Frontal cortex (tissue), 4 donors: ENCODE measurements around the gene CR1. TPM values are rescaled to one million over a fixed set of nuclear protein-coding genes. Genes with fewer than 3 reads are reported as not detected.
"Not testable (repeated sequence)": the region's sequence is repeated elsewhere in the genome, so short reads cannot be mapped to it uniquely, and the experiment has no call there.

ENCODE experiments used
- DNase-seq, 2 donors: peaks; one replicate each; pipeline ENCODE4 v3.0.0; 2012; ENCODE audit warnings: low spot score in 2 of 2
- FAIRE-seq: peaks from 2 replicates; lab custom pipeline; 2012; peaks lifted over from hg19 to GRCh38; lab: Jason Lieb, UNC
- total RNA-seq: library from RNA; depleted of rRNA; stranded (reverse); fragments of >200 nt; gene quantifications from one replicate; pipeline ENCODE4 v1.2.3, GENCODE V29; 2014
- donor health status: control.
- donor health status: control.
- donor health status: control.

Gene CR1
- total RNA-seq, 1 donor from 2014 or later: 0.41 TPM

- FAIRE-seq (no peak), DNase-seq (no peak)
Observed at GRCh38 chr1:207501071-207501470, 5.1 kb downstream of the CR1 start.

DNA sequence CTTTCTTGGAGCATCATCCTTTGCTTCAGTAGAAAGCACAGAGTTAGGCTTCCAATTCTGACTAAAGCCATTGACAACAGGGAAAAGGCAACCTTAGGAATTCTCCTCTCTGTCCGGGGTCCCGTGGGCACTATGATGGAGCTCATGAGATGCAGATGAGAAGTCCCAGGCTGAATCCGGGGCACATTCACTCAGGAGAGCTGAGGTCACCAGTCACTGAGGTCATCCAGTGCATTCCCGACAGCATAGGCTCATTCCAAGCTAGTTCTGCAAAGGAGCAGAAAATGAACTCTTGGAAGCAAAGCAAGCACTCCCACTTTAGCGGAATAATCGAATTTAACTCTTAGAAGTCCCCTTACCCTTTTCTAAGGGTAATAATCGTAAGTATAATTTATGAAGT lies 6.8 kb downstream of the CR1 start:
- DNase-seq (no peak), FAIRE-seq (no peak)

GRCh38 chr1:207503950-207504349 lies 8.0 kb downstream of the CR1 start:
- FAIRE-seq (no peak), DNase-seq (no peak)

DNA sequence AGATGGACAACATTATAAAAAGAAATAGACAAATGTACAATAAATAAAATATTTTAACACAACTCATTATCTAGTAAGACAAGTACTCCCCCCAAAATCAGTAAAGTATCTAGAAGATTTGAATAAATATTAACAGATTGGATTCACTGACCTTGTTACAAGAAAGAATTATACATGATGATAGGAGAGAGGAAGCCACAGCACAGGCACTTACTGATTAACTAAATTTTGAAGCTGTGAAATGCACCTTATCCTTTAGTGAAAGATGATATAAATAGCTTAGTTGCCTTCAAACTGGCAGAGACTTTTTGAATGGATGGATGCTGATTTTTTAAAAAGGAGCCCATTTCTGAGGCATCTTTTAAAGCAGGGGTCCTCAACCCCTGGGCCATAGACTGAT lies 8.5 kb downstream of the CR1 start:
- DNase-seq (no peak), FAIRE-seq (no peak)

DNA sequence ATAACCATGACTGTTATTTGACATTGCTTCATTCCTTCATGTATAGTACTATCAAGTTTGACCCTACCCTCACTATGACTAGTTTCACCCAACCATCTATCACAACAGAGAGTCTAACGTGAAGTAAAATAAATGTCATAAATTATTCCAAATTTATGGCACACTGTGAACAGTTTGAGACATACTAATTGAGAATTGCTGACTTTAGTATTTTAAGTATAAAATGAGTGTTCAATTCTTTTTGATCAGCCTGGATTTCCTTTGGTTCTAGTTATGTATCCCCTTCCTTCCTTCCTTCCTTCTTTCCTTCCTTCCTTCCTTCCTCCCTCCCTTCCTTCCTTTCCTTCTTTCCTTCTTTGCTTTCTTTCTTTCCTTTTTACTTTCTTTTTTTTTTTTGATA lies 14.5 kb downstream of the CR1 start:
- no peak for DNase-seq
- FAIRE-seq: no peak

- no peak for DNase-seq
- peak; percentile 91 for FAIRE-seq
Observed at GRCh38 chr1:207514890-207515289, 18.9 kb downstream of the CR1 start.

- FAIRE-seq: no peak
Observed at GRCh38 chr1:207516729-207517128, 20.8 kb downstream of the CR1 start.

DNA sequence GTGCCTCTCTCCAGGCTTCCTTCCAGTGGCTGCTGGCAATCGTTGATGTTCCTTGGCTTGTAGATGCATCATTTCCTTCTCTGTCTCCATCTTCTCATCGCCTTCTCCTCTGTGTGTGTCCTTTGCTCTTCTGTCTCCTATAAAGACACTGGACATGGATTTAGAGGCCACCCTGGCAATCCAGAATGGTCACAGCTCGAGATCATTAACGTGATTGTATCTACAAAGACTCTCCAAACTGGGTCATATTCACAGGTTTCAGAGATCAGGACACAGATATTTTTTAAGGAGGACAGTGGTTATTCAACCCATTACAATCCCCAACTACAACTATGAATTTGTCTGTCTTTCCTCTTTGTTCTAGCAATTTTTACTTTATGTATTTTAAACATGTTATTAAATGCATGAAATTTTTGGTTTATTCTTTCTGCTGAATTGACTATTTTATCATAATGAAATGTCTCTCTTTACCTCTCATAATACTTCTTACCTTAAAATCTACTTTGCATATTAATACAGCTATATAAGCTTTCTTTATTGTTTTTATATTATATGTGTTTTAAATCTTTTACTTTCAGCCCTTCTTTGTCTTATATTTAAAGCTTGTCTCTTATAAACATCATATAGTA lies 22.8 kb downstream of the CR1 start:
- FAIRE-seq (no peak), DNase-seq (no peak)

More at GRCh38 chr1:207516729-207517128, 20.8 kb downstream of the CR1 start:
- no peak for DNase-seq

DNA sequence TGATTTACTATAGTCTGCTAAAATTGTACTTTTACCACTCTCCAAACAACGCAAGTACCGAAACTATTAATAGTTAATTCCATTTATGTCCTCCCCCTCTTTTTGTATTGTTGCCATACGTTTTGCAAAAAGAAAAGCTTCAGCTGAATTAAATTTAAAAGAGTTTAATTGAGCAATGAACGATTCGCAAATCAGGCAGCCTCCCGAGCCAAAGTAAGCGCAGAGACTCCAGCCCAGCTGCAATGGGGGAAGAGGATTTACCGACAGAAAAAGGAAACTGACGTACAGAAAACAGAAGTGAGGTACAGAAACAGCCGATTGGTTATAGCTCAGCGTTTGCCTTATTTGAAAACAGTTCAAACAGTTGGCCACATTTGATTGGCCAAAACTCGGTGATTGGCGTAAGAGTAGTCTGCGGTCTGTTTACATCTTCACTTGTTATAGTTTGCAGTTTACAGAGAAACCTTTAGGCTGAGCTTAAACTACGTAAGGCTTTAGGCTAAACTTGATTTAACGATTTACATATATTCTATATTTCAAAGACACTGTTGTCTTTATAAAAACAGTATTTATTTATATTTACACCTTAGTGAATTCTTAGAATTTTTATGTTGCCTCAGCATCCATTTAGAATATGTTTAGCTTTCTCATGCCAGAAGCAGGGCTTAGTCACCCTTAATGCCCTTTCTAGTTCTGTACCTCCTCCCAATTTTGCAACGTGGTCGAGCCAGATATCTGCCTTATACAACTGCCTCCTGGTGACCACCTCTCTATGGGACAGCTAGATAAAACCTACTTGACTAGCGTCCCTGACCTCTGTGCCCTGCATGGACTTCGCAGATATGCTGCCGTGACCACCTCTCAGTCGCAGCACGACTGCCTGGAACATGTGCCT lies 23.8 kb downstream of the CR1 start:
- no peak for DNase-seq
- FAIRE-seq: no peak

DNA sequence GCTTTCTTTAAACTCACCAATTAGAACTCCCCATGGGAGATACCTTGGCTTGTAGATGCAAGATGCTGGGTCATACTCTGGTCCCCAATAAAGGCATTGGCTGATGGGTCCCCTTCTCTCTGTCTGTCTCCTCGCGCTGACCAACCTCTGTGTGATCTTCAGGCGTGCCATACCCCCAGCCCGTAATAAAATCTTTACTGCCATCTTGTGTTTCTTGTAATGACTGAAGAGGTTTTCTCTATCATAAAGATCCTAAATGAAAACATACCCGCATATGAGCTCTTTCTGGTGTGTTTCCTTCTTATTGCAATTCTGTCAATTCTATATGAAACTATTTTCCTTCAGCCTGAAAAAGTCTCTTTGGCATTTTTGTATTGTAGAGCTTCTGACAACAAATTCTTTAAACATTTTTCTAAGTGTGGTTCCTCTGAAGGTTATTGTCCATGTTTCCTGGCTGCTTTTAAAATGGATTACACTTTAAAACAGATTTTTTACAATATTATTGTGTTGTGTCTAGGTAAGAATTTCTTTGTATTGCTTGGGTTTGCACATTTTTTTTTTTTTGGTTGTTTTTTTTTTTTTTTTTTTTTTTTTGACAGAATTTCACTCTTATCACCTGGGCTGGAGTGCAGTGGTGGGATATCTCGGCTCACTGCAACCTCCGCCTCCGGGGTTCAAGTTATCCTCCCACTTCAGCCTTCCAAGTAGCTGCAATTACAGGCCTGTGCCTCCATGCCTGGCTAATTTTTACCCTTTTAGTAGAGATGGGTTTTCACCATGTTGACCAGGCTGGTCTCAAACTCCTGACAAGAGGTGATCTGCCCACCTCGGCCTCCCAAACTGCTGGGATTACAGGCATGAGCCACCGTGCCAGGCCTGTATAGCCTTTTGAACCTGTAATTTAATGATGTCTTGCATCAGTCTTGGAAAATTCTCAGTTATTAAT lies 24.7 kb downstream of the CR1 start:
- not testable (repeated sequence) for DNase-seq, FAIRE-seq

- DNase-seq, FAIRE-seq: not testable (repeated sequence)
Observed at GRCh38 chr1:207525239-207525638, 29.3 kb downstream of the CR1 start.

DNA sequence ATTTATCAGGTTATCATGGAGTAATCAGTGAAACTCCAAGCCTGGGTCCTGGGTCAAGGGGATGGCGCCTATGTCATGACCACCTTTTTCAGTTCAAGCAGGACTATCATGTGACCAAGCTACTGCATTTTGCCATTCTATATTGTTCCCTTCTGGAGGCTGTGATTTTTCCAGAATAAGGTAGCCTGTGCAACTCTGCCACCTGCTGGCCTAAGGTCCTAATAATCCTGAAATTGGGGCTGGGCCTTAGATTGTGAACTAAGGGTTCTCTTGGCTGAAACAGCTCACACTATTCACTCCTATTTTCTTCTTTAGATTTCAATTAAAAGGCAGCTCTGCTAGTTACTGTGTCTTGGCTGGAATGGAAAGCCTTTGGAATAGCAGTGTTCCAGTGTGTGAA lies 32.4 kb downstream of the CR1 start:
- DNase-seq: not testable (repeated sequence)
- peak; percentile 37 for FAIRE-seq

- FAIRE-seq, DNase-seq: not testable (repeated sequence)
Observed at GRCh38 chr1:207536263-207536662, 40.3 kb downstream of the CR1 start.

DNA sequence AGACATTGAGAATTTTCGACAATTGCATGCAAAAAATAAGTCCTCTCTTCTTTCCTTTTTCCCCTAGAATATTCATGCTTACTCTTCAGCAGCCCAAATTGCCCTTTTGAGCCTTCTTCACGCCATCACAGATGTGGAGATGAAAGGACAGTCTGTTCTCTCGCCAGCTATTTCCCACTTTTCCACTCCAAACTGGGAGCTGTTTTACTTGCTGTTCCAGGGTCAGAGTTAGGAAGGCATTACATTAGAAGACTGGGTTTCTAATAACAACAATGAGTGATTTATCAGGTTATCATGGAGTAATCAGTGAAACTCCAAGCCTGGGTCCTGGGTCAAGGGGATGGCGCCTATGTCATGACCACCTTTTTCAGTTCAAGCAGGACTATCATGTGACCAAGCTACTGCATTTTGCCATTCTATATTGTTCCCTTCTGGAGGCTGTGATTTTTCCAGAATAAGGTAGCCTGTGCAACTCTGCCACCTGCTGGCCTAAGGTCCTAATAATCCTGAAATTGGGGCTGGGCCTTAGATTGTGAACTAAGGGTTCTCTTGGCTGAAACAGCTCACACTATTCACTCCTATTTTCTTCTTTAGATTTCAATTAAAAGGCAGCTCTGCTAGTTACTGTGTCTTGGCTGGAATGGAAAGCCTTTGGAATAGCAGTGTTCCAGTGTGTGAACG lies 50.9 kb downstream of the CR1 start:
- DNase-seq: not testable (repeated sequence)
- FAIRE-seq: peak; percentile 6

DNA sequence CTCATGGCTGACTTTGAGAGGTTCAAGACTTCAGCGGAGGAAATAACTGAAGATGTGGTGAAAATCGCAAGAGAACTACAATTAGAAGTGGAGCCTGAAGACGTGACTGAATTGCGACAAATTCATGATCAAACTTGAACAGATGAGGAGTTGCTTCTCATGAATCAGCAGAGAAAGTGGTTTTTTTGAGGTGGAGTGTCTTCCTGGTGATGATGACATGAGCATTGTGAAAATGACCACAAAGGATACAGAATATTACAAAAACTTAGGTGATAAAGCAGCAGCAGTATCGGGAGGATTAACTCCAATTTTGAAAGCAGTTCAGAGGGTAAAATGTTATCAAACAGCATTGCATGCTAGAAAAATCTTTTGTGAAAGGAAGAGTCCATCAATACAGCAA lies 58.9 kb downstream of the CR1 start:
- FAIRE-seq, DNase-seq: not testable (repeated sequence)

DNA sequence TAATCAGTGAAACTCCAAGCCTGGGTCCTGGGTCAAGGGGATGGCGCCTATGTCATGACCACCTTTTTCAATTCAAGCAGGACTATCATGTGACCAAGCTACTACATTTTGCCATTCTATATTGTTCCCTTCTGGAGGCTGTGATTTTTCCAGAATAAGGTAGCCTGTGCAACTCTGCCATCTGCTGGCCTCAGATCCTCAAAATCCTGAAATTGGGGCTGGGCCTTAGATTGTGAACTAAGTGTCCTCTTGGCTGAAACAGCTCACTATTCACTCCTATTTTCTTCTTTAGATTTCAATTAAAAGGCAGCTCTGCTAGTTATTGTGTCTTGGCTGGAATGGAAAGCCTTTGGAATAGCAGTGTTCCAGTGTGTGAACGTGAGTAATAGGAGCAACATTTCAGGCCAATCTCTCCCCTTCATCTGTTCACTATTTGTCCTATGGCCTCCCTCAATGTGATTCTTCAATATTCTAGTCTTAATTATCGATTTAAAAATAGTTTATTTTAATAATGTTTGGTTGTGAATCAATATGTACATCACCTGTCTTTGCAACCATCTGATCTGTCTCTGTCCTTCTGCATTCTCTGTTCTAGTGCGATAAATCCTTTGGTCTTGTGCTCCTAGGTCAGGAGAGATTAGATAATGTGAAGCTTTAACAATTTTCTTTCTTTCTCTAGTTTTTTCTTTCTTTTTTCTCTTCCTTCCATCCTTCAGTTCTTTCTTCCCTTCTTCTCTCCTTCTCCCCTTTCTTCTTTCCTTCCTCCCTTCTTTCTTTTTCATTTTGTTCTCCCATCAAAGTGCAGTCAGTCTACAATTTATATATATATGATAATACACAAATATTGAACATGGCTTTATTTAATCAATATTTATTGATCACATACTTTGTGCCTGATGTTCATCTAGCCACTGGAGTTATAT lies 69.8 kb downstream of the CR1 start:
- FAIRE-seq (peak; percentile 62), DNase-seq (no peak)

GRCh38 chr1:207571926-207572325 lies 76.0 kb downstream of the CR1 start:
- not testable (repeated sequence) for FAIRE-seq, DNase-seq

DNA sequence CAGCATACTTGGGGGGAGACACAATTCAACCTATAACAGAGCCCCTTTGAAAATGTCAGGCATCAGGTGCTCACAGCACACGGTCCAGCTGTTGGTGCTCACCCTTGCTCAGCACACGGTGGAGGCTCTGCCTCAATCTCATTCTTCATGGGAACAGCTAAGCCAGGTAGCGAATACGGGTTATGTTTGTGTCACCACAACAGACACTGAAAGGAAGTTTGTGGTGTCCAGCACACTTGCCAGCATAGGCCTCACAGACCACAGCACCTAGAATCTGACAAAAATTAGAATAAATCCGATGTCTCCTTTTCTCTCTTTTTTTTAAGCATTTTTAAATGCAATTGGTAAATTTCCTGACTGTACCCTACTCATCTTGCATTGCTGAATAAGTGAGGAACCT lies 77.1 kb downstream of the CR1 start:
- not testable (repeated sequence) for FAIRE-seq, DNase-seq
